Activated CD4-positive, CD25-positive, alpha-beta regulatory T cell treated with anti-CD3 and anti-CD28 coated beads, Interleukin-2, amount 50 U/mL, for 72 hours (primary cell): Measurements from ENCODE around the gene AKT3.

Experiments
- DNase-seq: peaks from one replicate; pipeline ENCODE4 v3.0.0; 2021

Gene AKT3

DNA sequence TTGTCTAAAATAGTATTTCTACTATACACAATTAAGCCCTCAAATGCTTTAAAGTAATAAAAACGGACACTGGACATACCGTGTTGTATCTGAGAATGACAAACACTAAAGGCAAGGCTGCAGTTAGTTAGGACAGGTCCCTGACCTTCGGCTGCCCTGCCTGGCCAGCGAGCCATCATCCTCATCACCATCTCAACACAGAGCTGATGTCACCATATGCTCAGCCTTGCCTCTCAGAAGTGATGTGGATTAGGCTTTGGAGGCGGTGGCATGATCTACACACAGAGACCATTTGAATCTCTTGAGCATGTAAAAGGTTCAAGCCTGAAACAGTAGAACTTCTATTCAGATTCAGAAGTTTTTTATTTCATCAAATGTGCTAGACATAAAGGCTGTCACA, 349.5 kb downstream of the AKT3 start:
- no peak for DNase-seq

DNA sequence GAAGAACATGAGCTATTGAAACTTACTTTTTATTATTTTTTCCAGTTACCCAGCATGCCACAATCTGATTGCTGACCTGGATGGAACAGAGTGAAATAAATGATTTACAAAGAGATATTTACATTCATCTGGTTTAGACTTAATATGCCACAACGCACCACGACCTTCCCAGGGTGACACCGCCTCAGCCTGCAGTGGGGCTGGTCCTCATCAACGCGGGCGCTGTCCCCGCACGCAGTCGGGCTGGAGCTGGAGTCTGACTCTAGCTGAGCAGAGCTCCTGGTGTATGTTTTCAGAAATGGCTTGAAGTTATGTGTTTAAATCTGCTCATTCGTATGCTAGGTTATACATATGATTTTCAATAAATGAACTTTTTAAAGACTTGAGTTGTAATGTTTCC, 350.3 kb downstream of the AKT3 start:
- DNase-seq = no peak

DNA sequence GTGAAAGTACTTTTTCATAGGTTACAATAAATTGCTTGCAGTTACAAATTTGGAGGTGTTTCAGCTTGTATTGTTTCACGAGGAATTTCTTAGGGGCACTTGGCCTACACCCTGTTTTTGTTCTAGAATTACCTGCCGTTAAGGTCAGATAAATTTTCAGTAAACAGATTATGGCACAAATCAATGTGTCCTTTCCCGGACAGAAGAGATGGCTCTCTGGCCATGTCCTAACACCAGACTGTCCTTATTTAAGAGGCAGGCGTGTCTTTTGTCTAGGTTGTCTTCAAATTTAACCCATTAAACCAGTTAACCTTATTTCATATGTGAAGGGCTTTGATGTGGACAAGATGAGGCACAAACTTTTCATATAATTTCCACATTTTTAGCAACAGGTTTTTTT, 350.8 kb downstream of the AKT3 start:
- DNase-seq = no peak

DNA sequence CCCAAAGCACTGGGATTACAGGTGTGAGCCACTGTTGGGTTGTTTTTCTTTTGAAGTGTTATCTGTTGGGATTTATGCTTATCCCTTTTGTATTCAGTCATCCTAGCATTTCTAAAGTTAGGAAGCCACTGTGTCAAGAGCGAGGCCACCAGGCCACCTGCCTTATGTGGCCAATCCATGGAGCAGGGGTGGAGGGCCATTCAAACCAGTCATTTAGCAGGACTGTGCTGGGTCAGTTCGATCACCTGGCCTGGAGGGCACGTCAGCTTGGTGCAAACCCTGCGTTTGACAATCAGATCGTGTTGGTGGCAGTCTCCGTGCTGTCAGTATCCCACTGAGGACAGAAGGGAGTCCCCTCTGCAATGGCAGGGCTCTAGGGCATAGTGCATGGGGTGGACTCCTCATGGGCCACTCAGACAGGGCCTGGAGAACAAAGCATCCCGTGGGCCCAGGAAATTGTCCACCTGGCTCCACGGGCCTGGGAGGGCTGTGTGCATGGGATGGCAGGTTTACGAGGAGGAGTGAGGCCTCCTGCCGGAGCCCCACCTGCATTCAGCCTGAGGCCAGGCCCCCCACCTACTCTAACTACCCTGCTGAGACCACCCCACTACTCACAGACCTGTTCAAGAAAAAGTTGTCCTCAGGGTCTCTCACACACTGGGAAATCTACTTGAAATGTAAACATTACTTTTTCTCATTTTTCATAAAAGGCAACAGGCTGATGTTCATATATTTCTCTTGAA, 351.9 kb downstream of the AKT3 start:
- no peak for DNase-seq

DNA sequence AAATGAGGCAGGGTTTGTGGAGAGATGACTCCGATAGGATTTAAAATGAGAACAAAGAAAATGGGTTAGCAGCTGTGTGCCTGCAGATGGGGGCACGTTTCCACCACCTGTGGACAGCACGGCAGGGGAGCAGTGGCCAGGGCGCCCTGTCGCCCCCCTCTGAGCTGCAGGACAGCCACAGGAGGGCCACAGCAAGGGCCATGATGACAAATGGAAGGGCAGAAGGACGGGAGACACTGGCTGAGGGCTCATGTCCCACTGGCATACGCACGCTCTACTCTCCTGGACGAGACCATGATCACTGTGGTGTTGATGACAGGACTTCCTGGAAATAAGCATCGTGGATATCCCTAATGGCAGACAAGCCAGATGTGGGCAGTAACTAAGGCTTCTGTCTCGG, 353.2 kb downstream of the AKT3 start:
- no peak for DNase-seq

DNA sequence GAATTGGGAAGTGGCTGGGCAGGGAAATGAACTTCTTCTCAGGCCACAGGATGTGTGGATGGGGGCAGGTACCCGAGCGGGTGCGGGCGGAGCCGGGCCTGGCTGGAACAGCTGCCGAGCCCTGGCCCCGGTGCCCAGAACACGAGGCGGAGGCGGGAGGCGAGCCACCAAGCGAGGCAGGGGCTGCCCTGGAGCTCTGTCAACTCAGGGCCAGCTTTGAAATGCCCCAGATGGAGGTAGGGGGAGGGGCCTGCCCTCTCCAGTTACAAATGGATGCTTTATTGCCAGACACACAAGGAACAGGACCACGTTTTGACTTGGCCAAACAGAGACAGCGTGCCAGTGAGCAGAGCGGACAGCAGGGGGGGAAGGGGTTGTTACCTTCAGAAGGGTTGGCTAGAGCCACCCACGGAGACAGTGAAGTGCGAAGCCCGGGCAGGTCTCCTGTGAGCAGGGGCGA, 353.8 kb downstream of the AKT3 start:
- DNase-seq = no peak

DNA sequence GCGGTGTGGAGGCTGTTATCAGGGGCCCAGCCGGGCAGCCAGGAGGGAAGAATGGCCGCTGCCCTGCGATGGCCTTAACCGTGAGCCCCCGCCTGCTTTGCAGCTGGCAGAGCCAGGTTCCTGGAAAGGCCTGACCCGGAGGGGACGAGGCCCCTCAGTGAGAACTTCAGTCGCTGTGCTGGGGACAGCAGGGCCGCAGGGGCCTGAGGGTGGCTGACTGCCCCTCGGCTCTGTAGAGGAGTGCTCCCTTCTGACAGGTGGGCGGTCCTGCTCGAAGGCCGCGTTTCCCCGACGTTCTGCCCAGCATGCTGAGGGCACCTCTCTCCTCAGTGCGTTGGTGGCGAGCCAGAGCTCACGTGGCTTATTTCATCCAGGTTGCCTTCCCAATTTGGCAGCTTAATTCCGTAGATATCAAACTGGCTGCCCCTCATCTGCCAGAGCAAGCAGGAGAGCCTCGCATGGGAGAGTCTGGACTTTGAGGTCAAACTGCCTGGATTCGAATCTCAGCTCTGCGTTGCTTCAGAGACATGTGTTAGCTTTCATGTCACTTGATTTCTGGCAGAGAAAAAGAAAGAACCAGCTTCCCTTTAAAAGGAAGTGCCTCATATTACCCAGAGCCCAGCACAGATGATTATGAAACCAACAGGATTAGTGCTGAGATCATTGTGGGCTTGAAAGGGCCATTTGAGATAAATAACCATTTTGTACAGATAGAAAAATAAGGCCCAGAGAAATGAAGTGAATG, 354.4 kb downstream of the AKT3 start:
- no peak for DNase-seq

DNA sequence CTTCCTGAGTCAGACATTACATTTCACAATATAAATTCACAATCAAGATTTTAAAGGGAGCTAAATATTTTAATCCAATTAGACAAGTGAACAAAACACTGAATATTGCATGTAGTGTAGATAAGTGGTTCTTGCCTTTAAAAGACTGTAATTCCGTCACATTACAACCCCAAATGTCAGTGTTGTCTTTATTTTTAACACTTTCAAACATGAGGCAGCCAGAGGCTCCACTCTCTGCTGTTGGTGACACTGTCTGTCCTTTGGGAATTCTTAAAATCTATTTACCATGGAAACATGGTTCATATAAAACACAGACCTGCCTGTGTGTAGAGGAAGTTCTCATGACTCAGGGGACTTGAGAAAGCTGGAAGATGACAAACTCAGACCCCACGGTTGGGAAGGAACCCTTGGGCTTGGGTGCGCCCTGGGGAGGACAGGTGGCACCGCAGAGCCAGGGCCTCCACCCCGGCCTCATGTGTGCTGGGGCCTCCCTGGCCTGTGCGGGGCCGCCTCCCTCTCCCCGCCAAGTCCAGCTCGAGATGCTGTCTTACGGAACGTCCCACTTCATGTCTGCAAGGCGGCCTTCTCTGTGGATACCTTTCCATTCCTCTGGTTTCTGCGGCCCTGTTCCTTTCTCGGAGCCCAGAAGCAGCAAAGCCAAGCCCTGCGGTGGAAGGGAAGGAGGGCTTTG, 355.2 kb downstream of the AKT3 start:
- no peak for DNase-seq

DNA sequence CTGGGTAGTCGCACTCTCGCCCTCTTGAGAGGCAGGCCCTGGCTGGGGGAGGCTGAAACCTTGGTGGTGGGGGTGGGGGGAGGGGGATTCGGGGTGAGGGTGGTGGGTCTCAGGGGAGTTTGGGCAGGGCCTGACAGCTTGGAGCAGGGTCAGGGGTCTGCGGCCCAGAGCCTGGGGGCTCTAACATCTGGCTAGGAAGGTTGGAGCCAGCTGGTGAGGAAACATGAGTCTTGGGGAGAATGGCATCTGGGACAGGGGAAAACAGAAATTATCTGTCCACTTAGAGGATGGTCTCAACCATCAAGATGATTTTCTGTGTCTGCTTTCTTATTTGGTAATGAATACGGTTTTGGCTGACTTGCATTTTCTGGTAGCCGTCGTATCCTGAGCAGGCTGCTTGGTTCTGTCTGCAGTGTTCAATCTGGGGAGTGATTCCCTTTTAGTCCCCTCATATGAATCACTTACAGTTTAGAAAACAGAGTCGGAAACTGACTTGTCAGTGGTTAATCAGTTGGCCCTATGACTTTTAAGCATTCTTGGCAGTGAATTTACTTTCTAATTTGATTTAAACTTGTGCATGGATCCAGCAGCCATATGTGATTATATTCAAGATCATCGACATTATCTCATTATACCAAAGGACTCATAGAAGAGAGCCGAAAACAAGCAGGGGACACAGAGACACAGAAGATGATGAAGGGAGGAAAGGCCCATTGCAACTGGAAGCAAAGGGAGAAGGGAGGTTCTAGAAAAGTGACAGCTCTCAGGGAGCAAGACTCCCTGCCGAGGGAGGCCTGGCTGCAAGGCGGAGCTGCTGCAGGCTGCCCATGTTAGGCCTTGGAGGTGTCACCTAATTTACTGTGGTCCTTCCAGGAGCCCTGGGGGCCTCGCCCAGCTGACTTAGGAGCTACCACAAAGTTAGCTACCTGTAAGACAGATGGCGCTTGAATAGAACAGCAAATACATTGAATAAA, 356.6 kb downstream of the AKT3 start:
- DNase-seq = no peak

DNA sequence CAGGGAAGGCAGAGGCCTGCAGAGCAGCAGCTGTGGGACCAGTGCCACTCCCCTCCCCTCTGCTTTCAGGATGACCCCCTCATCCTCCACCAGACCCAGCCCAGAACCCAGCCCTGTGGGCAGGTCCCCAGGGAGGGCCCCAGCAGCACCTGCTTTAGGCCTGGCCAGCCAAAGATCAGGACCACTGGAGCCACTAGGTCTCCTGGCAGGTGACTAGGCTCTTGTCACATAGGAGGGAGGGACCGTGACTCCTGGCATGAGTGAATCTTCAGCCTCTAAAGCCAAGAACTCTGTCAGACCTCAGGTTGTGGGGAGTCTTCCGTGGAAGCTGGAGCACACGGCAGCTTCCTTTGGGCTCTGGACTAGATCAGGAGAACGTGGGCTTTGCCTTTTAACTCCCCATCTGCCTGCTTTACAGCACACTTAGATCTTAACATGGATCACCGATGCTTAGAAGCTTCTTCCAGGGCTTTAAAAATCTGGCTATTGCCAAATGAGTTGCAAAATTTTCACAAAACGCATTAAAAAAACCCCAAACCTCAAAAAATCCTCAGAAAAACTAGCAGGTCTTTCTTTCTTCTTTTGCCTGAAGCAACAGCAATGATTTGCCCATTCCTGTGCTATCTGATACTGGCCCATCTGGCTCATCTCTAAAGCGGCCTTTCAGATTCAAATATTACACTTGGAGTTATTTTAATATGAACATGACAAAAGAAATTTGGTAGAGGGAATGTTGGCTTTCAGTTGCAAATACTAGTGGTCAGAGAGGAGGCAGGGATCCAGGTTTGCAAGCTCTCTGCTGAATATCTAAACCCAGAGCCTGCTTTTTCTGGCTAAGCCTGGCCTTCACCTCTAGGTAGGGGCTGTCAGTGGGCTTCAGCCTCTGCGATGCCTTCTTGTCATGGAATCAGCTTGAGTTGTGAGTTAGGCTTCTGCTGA, 359.0 kb downstream of the AKT3 start:
- DNase-seq = no peak

DNA sequence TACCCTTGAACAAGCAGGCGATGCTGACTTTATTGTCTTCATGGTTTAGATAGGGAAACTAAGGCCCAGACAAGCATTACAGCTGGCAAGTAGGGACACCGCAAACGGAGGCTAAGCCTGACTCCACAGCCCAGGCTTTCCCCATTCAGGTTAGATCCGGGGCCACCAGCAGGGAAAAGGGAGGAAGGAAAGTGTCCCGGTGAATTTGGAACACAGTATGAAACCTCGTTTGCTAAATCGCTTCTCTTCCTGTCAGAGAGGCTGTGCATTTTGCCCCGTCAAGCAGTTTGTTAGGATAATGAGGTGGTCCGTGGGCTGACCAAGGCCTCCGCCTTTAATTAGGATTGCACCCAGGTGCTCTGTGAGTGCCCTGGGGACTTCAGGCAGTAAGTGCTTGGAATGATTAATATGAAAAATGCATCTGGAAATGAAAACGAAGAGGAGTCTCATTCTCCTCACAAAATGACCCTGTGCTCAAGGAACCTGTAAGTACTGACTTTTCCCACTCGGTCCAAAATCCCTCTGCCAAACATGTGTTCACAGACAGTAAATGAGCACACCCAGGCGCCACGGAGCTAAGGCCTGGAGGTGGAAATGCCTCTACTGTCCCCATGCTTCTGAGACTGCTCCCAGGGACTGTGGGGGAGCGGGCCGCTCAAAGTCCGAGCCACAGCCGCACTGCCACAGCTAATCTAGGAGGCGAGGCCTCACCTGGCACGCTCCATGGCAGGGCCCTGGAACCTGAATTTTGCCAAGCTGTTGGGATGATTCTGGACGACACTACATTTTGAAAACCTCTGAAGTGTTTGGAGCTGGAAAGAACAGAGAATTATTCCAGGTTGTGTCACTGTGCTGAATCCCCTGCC, 360.1 kb downstream of the AKT3 start:
- DNase-seq = no peak

DNA sequence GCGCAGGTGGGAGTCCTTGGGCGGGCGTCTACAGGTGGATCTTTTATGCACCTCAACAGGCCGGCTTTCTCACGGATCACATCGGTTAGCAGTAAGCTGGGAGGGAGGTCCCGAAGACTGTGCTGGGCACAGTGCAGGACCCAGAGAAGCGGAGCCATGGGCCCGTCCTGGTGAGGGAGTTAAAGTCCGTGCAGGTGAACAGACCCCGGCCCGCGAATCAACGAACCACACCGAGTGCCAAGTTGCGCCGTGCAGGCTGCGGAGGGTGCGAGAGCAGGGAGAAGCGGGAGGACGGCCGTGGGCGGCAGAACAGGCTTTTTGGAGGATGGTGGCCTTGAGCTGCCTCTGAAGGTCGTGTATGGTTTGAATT, 360.9 kb downstream of the AKT3 start:
- DNase-seq = no peak

DNA sequence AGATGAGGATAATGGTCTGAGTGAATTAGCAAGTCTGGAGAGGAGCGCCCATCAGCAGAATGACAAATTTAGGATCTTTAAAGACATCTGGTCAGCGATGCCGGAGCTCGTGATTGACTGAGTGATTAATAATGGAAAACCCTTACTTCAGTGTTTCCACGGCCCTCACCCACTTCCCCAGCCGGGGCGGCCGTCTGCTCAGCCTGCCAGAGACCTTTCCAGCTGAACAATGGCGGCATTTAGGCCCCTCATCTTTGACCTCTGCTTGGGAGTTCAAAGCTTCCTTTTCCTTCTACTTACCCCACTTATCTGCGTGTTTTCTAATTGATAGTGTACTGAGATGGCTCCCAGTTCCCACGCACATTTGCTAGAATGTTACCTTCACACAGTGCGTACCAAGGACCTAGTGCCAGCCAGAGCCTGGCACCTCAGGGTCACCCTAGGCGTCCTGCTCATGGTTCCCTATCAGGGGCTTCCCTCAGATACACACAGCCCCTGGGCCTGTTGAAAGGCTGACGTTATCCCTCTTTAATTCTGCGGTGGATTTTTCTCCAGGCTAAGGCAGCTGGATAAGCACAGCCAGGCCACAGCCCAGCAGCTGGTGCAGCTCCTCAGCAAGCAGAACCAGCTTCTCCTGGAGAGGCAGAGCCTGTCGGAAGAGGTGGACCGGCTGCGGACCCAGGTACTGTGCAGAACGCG, 361.4 kb downstream of the AKT3 start:
- no peak for DNase-seq

DNA sequence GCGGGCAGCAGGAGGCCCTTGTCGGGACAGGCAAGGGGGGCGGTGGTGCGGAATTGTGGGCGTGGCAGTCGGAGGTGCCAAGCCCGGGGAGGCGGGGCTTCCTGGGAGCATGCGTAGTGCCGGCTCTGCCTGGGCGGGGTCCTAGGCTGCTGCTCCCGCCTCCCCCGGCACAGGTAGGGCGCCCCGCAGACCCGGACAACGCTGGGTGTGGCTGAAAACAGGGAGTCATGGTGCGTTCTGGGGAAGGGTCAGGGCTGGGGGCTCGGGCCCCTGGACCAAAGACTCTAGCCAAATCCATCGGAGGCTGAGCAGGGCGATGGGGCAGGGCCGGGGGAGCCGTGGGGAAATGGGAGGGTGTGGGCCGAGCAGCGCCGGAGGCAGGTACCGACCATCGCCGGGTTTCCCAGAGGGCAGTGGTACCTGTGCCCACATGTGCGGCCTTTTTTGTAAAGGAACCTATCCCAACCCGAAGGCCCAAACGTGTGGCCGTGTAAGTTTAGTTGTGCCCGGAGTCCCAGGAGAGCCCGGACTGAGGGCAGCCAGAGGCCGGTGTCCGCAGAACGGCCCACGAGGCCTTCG, 362.3 kb downstream of the AKT3 start:
- no peak for DNase-seq

DNA sequence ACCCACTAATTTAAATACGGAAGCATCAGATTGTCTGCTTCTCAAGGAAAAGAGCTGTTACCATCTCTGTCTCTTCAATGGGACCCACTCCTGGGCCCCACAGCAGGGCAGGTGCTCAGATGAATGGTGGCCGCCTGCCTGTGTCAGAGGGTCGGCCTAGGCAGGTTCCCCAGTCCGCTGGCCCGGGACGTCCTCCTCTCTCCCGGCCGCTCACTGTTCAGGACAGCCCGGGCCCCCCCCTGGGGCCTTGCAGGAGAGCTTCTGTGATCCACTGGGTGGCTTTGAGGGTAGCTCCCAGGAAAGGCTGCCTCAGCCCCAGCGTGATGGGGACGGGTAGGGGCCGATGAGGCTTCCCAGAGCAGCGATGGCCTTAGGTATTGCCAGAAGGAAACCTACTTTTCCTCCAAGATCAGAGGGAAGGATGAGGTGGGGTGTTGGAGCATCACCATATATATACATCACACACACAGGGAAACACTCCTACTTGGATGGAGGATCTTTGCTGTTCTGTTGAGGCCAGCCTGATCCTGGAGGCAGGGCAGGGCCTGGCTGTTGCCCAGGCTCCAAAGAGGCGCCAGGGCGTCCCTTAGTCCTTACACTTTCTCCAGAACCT, 362.9 kb downstream of the AKT3 start:
- no peak for DNase-seq

DNA sequence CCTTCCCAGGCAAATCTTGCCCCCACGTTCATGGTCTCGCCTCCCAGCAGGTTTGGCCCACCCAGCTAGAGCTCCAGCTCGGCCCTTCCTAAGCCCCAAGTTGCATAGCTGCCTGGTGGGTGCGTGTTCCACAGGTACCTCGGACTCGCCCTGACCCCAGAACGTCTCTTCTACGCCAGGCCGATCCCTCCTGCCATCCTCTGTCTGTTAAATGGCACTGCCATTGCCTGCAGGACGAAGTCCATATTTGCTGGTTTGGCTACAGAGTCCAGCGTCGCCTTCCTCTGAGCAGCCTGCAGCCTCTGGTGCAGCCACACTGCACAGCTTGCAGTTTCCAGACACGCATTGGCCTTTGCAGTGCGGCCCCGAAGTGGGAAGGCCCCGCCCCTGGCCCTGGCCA, 366.1 kb downstream of the AKT3 start:
- DNase-seq = no peak

DNA sequence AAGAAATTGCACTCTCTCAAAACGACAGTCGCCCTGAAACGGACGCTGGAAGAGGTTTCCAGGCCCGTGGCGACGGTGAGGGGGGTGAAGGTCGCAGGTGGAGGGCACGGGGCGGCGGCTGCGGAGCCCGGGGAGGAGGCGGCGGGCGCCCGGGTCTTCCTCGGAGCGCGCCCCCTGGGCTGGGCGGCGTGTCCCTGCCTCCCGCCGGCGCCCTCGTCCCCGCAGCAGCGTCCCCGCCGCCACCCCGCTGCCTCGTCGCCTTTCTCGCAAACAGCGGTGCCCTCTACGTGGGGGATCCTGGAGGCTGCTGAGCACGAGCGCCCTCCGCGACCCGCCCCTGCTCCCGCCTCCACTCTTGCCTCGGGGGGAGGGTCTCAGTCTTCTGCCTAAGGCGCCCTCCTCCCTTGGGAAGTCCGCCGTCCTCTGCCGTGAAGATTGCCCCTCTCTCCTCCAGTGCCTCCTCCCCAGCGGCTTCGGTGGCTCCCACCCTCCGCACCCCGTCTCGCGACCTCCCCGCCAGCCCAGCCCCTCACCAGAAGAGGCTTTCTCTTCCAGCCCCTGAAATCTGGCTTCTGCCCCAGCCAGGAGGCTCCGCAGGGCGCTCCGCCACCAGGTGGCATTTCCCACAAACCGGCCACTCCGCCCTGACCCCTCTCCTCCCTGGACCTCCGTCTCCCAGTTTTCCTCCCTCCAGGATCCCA, 366.8 kb downstream of the AKT3 start:
- no peak for DNase-seq
